B cell (primary cell): ENCODE measurements around the gene C4A. TPM values are rescaled to one million over a fixed set of nuclear protein-coding genes. Genes with fewer than 3 reads are reported as not detected.

ENCODE experiments used
- ATAC-seq: fragments of 200-7000 bp; cut with Tn5 transposase; one replicate; pipeline ENCODE4 v1.10.0; 2021; ENCODE audit warnings: low read depth, mild to moderate bottlenecking, moderate number of reproducible peaks, moderate library complexity
- CTCF ChIA-PET: fragments of 350-600 bp; sonication (Branson Sonifier 250); formaldehyde crosslinking; loops from one replicate; lab custom pipeline; 2021; ENCODE audit warnings: antibody characterized with exemption, inconsistent platforms; lab: Charles Lee
- POLR2A ChIA-PET: fragments of 350-600 bp; sonication (Branson Sonifier 250); formaldehyde crosslinking; loops from one replicate; lab custom pipeline; 2021; ENCODE audit warnings: antibody characterized with exemption; lab: Charles Lee
- DNase-seq: peaks from one replicate; pipeline ENCODE4 v3.0.0; 2013
- H2AFZ ChIP-seq: 2 replicates; pipeline ENCODE4 v1.6.1; 2012; ENCODE audit warnings: mild to moderate bottlenecking, low read depth, low read length; ENCODE audit not compliant: insufficient read depth, poor library complexity, severe bottlenecking
- H3K27ac ChIP-seq, 2 donors: 1 replicate in 1 of 2; 2 replicates in 1 of 2; pipeline ENCODE4 v1.5.1; 2012 to 2013; ENCODE audit warnings: low read length in 2 of 2, mild to moderate bottlenecking in 2 of 2, moderate library complexity in 1 of 2
- H3K27me3 ChIP-seq, 4 experiments: fragments of 200-600 bp in 1 of 4; sonication (generic) in 1 of 4; replicated peaks in 1 of 4; 1 replicate in 2 of 4; 2 replicates in 2 of 4; pipeline versions ENCODE4 v1.6.1 to v1.7.0; 2013 to 2016; ENCODE audit warnings: low read length in 3 of 4, mild to moderate bottlenecking in 2 of 4, mixed read lengths in 1 of 4, moderate library complexity in 1 of 4; ENCODE audit not compliant: insufficient read depth in 4 of 4, control insufficient read depth in 3 of 4; ENCODE audit errors: control extremely low read depth in 1 of 4
- H3K36me3 ChIP-seq, 2 experiments: replicated peaks in 1 of 2; 1 replicate in 1 of 2; 2 replicates in 1 of 2; pipeline versions ENCODE4 v1.6.1 to v1.7.1; 2013; ENCODE audit warnings: low read length in 1 of 2; ENCODE audit not compliant: insufficient read depth in 2 of 2, control insufficient read depth in 1 of 2; ENCODE audit errors: control extremely low read depth in 1 of 2, extremely low read depth in 1 of 2
- H3K4me1 ChIP-seq, 2 donors: fragments of 200-600 bp in 1 of 2; sonication (generic) in 1 of 2; 1 replicate in 1 of 2; 2 replicates in 1 of 2; pipeline versions ENCODE4 v1.5.1 to v1.6.1; 2013 to 2017; ENCODE audit warnings: low read length in 2 of 2; ENCODE audit not compliant: control insufficient read depth in 2 of 2, insufficient read depth in 2 of 2
- H3K4me2 ChIP-seq: replicated peaks from 2 replicates; pipeline ENCODE3; 2012; ENCODE audit warnings: mild to moderate bottlenecking, low read depth, low read length; ENCODE audit not compliant: poor library complexity, severe bottlenecking
- H3K4me3 ChIP-seq, 5 experiments: fragments of 200-600 bp in 1 of 5; sonication (generic) in 1 of 5; 1 replicate in 3 of 5; 2 replicates in 2 of 5; pipeline versions ENCODE4 v1.5.1 to v1.7.0; 2011 to 2016; ENCODE audit warnings: low read length in 4 of 5, mild to moderate bottlenecking in 4 of 5, low read depth in 2 of 5, control low read depth in 1 of 5, moderate library complexity in 1 of 5; ENCODE audit not compliant: insufficient read depth in 1 of 5; ENCODE audit errors: control extremely low read depth in 1 of 5, extremely low read depth in 1 of 5
- H3K79me2 ChIP-seq: fragments of 200-600 bp; sonication (generic); one replicate; pipeline ENCODE4 v1.6.0; 2016; ENCODE audit warnings: low read length; ENCODE audit not compliant: control insufficient read depth, insufficient read depth
- H3K9ac ChIP-seq: fragments of 200-600 bp; sonication (generic); 2 replicates; pipeline ENCODE4 v1.6.1; 2017; ENCODE audit warnings: mild to moderate bottlenecking, low read length, moderate library complexity
- H3K9me3 ChIP-seq, 3 donors: one replicate each; pipeline versions ENCODE4 v1.6.1 to v1.7.1; 2013; ENCODE audit warnings: low read length in 2 of 3; ENCODE audit not compliant: control insufficient read depth in 2 of 3, insufficient read depth in 1 of 3; ENCODE audit errors: control extremely low read depth in 1 of 3
- H4K20me1 ChIP-seq: 2 replicates; pipeline ENCODE4 v1.6.0; 2012; ENCODE audit warnings: mild to moderate bottlenecking, low read length; ENCODE audit not compliant: insufficient read depth, control insufficient read depth, poor library complexity, severe bottlenecking
- H3K27ac Mint-ChIP-seq: one replicate; pipeline ENCODE4 v1.8.0; 2021; ENCODE audit warnings: mixed read lengths
- H3K27me3 Mint-ChIP-seq: one replicate; pipeline ENCODE4 v1.8.0; 2021; ENCODE audit warnings: mixed read lengths
- H3K4me1 Mint-ChIP-seq: one replicate; pipeline ENCODE4 v1.8.0; 2021; ENCODE audit warnings: mixed read lengths
- H3K4me3 Mint-ChIP-seq: one replicate; pipeline ENCODE4 v1.8.0; 2021; ENCODE audit warnings: mixed read lengths
- H3K9me3 Mint-ChIP-seq: one replicate; pipeline ENCODE4 v1.8.0; 2022; ENCODE audit warnings: mixed read lengths; ENCODE audit not compliant: insufficient read depth
- CTCF ChIP-seq: fragments of 200-600 bp; IDR thresholded peaks from one replicate; pipeline ENCODE4 v1.8.0; 2022; ENCODE audit warnings: antibody characterized with exemption, mild to moderate bottlenecking
- EZH2 ChIP-seq: IDR thresholded peaks from 2 replicates; pipeline ENCODE4 v1.6.1; 2012; ENCODE audit warnings: borderline replicate concordance, low read depth, mild to moderate bottlenecking, moderate library complexity, low read length; ENCODE audit not compliant: insufficient read depth, poor library complexity, severe bottlenecking
- WGBS: methylation state at CpG from one replicate; pipeline ENCODE4 v1.1.5; 2013; ENCODE audit warnings: missing lambda C conversion rate; ENCODE audit not compliant: insufficient coverage; 5-methylcytosine and 5-hydroxymethylcytosine counted together
- intact Hi-C: fragments of 100-400 bp; cut with micrococcal nuclease; formaldehyde crosslinking; loops from one replicate; pipeline ENCODE4 v1.10.0; 2022
- polyA plus RNA-seq: library from polyadenylated mRNA; depleted of rRNA; stranded (reverse); fragments of >200 nt; gene quantifications from 2 replicates; pipeline ENCODE4 v1.2.3, GENCODE V29; 2012
- total RNA-seq, 2 donors: library from RNA; stranded (reverse); fragments of 120-200 nt in 1 of 2; gene quantifications; 1 replicate in 1 of 2; 2 replicates in 1 of 2; pipeline versions ENCODE4 v1.2.3 to v1.2.4, GENCODE V29; 2013 to 2022

The C4A gene
- total and polyA plus RNA-seq, 2 donors (not counting 1 experiment from before 2014, with no cell fraction given) = 9.9 to 10.5 TPM

- WGBS = 100% methylated on average over 3 of the region's 5 CpGs
- H3K4me3 ChIP-seq = no peak overlapping the region
- no peak overlapping the region for H3K4me2 ChIP-seq
- ATAC-seq (no peak), DNase-seq (no peak)
- no peaks in the 10 kb centered on the region for H3K4me1 ChIP-seq
- H3K4me3 Mint-ChIP-seq = no peak overlapping the region
- peaks cover 3 to 12% of the 10 kb centered on the region in 2 experiments for H3K36me3 ChIP-seq
- no peaks in the 10 kb centered on the region for H4K20me1 ChIP-seq
- H3K9me3 ChIP-seq = peaks cover 0 to 3% (median 0%) of the 10 kb centered on the region in 3 donors
- ChIA-PET CTCF (no interaction called here), POLR2A (no interaction called here)
- no peak overlapping the region for H2AFZ ChIP-seq
- H3K9ac ChIP-seq = no peak overlapping the region
- H3K27ac Mint-ChIP-seq = no peak overlapping the region
- no peaks in the 10 kb centered on the region for H3K27me3 Mint-ChIP-seq
- H3K27ac ChIP-seq = no peak overlapping the region
- TF ChIP-seq CTCF (no peak), EZH2 (no peak)
- H3K9me3 Mint-ChIP-seq = no peaks in the 10 kb centered on the region
- peaks cover 10% of the 10 kb centered on the region for H3K79me2 ChIP-seq
- intact Hi-C loops = loop anchor here (10.0 kb wide), 4 partner anchors 144 to 1914 kb away; partner anchors contain the start of genes CLIC1, HSD17B8, POLR1H and PPP1R11
- H3K27me3 ChIP-seq = no peaks in the 10 kb centered on the region
- H3K4me1 Mint-ChIP-seq = no peaks in the 10 kb centered on the region
Measured at GRCh38 chr6:31978831-31979230, 3.0 kb upstream of the C4A start.

DNA sequence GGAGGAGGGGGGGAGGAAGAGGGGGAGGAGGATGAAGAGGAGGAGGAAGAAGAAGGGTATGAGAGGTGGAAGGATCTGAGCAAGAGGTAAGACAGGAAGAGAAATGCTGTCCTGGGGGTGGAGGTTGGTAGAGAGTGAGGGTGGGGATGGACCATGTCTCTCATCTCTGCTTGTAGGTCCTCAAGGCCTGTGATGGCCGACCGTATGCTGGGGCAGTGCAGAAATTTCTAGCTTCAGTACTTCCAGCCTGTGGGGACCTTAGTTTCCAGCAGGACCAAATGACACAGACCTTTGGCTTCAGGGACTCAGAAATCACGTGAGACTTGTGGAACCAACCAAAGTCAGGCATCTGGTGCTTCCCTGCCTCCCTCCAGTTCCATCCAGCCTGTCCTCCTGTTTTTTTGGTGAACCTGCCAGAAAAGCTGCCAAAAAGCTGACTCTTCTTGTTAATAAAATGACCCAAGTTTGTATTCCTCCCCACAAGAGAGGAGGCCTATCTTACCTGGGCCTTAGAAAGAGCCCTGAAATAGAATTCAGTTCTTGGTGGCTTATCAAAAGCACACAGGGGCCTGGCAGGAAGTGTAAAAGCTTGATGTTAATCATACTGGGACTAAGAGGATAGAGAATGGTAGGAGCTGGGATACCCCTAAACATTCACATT is 2.5 kb upstream of the C4A start:
- Histone ChIP-seq H3K79me2 (peaks cover 10% of the 10 kb centered on the region), H3K27me3 (no peaks in the 10 kb centered on the region), H4K20me1 (no peaks in the 10 kb centered on the region), H3K9ac (no peak overlapping the region), H3K4me3 (no peak overlapping the region), H2AFZ (no peak overlapping the region), H3K4me2 (no peak overlapping the region), H3K27ac (no peak overlapping the region), H3K36me3 (peaks cover 3 to 12% of the 10 kb centered on the region in 2 experiments), H3K4me1 (no peaks in the 10 kb centered on the region), H3K9me3 (peaks cover 0 to 3% (median 0%) of the 10 kb centered on the region in 3 donors)
- Mint-ChIP-seq H3K4me3 (no peak overlapping the region), H3K4me1 (no peaks in the 10 kb centered on the region), H3K9me3 (no peaks in the 10 kb centered on the region), H3K27me3 (no peaks in the 10 kb centered on the region), H3K27ac (no peak overlapping the region)
- CTCF ChIA-PET = interaction anchor here (0.8 kb wide), 1 partner anchor 14 kb away, joined by 3 read pairs; no protein-coding TSS in a partner anchor
- intact Hi-C loops = loop anchor here (10.0 kb wide), 4 partner anchors 145 to 1915 kb away; partner anchors contain the start of genes CLIC1, HSD17B8, POLR1H and PPP1R11
- DNase-seq (no peak), ATAC-seq (no peak)
- WGBS = 96% methylated on average over 3 of the region's 3 CpGs
- TF ChIP-seq CTCF = no peak
- TF ChIP-seq EZH2 = no peak
- POLR2A ChIA-PET = no interaction called here
